GM21360 (cell line): ENCODE data around the gene NT5DC1.
"Not testable (repeated sequence)": the region's sequence is repeated elsewhere in the genome, so short reads cannot be mapped to it uniquely, and the experiment has no call there.

ENCODE experiments used
- ATAC-seq: cut with Tn5 transposase; IDR thresholded peaks from one replicate; pipeline ENCODE4 v1.9.1; 2021; ENCODE audit warnings: mild to moderate bottlenecking, moderate library complexity; ENCODE audit not compliant: unreplicated experiment

Gene NT5DC1

GRCh38 chr6:116271149-116271708, 170.6 kb downstream of the NT5DC1 start:
- no peak for ATAC-seq

DNA sequence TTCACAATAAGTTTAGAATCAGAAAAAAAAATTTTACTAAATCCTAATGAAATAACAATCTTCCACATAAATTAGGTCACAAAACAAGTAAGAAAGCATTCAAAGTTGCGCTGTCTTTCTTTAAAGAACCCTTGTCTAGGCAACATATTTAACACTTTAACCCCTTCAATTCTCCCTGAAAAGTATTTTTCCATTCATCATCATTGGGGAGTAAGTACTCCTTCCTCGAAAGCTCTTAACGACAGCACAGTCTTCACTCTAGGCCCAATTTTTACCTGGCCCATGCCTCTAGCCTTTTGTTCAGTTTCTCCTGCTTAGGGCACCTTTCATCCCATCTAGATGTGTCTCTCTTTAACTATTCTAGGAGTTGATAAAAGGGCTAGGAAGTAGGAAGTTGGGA, 176.5 kb downstream of the NT5DC1 start:
- no peak for ATAC-seq

GRCh38 chr6:116278481-116278829, 177.8 kb downstream of the NT5DC1 start:
- no peak for ATAC-seq

DNA sequence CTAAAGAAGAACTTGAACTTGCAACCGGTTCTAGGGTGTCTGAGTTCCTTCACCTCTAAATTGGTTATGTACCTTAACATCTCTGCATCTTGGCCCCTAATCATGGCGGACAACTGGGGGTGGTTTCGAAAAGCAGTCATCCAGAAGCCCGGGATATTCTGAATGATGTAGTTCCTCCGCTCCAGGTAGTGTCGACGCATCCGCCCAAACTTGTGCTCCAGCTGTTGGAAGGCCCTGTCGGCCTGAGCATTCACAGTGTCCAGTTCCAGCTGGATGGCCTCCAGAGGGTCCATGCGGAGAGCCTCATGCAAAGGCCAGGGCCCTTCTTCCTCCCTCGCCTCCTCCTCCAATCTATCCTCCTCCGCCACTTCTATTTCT, 178.2 kb downstream of the NT5DC1 start:
- ATAC-seq, result no peak

GRCh38 chr6:116279232-116280160, 178.8 kb downstream of the NT5DC1 start, which contains the start of gene TSPYL1:
Gene TSPYL1 (minus strand): TSS chr6:116279930. CDS start chr6:116279830, 100 bp downstream.
- peak; percentile 95 for ATAC-seq

DNA sequence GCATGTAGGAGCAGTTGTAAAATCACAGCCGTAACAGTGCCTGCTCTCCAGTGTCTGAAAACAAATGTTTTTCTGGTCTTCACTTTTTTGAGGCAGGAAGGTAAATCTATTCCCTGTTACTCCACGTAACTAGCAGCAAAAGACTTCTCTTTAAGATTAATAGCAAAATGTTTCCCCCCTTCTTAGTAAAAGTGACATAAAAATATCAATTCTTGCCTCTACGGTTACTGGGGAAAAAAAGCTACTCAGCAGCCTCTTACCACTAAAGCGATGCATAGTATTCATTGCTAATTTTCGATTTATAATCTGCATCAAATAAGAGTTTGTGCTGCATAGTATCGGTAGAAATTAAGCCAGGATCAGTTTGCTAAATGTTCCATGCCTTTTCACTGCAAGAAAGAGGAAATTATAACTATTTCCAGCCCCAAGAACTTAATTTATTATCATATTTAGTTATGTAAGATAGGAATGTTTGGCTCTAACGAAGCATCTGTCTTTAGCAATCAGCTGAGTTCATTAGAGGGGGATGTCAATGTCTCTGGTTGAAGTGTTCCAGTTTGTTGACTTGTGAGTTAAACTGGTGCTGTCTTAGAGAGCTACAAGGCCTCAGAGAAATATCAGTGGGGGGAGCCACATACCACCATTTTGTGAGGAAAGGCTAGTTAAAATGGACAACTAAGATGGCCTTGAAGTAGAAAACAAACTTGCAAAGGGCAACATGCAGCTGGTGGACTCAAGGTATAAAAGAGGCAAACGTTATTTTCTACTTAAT, 179.7 kb downstream of the NT5DC1 start:
- ATAC-seq, result no peak

GRCh38 chr6:116280933-116281316, 180.3 kb downstream of the NT5DC1 start:
- no peak for ATAC-seq

GRCh38 chr6:116282698-116283097, 182.0 kb downstream of the NT5DC1 start:
- ATAC-seq, result no peak

GRCh38 chr6:116283191-116283590, 182.5 kb downstream of the NT5DC1 start:
- ATAC-seq, result no peak

DNA sequence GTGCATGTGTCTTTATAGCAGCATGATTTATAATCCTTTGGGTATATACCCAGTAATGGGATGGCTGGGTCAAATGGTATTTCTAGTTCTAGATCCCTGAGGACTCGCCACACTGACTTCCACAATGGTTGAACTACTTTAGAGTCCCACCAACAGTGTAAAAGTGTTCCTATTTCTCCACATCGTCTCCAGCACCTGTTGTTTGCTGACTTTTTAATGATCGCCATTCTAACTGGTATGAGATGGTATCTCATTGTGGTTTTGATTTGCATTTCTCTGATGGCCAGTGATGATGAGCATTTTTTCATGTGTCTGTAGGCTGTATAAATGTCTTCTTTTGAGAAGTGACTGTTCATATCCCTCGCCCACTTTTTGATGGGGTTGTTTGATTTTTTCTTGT, 184.3 kb downstream of the NT5DC1 start:
- ATAC-seq, result not testable (repeated sequence)

DNA sequence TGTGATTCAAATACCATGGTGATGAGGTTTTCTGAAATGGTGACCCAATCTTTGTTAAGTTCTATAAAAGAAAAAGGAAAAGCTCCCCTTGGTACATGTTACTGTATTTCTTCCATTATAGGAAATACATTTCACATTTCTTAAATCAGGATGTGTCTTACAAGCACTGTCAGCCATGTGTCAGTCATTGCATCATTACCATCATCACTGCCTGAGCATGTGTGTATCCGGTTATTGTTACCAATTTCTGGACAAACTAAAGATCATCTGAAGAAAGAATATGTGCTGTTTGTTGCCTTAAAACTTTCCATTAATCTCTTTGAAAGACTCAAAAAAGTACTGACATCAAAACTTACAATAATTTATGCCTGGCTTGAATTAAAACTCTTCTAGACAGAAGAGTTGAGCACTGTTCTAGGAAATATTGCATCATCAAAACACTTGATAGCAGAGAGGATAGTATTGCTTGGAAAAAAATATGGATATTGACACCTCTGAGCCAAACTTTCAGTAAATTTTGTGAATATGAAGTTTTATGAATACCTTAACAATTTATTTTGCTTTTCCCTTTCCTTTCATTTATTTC, 186.2 kb downstream of the NT5DC1 start:
- no peak for ATAC-seq

DNA sequence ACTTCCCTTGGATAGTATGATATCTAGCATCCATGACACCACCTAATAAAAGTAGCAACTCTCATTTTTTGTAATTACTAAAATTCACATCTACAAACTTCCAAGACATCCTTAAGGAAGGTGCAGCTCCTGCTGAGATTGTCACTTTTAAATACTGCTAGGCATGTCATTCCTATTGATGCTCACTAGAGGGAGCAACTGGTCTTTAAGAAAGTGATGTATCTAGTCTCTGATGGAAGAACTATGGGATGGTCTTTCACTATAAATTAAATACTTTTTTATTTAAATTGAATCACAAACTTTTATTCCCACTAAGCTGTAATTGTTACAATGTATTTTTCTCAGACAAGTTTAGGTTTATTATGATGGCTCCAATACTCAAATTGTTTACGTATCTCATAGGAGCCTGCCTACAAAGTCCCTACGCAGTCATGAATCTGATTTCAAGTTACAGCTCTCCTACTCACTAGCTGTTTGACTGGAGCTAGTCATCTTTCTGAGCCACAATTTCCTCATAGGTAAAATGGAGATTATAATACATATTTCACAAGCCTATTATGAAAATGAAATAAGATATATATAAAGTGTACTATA, 187.1 kb downstream of the NT5DC1 start:
- peak; percentile 70 for ATAC-seq

DNA sequence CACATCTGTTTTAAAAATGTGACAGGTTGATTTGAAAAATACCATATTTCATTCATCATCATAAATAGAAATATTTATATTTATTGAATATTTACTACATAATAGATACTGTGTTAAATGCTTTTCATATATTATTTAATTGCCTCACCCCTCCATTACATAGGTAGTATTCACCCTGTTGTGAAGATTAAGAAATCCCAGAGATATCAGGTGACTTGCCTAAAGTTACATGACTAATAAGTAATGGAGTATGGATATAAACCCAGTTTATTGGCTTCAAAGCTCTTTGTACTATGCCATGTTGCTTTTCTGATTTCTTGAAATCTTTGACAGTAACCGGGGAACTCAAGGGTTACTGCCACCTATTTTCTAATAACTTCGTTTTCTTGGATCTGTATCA, 189.2 kb downstream of the NT5DC1 start:
- no peak for ATAC-seq

GRCh38 chr6:116290799-116291198, 190.1 kb downstream of the NT5DC1 start:
- ATAC-seq, result no peak

GRCh38 chr6:116291701-116292396, 191.2 kb downstream of the NT5DC1 start:
- ATAC-seq, result no peak

- ATAC-seq, result no peak
Measured at GRCh38 chr6:116292553-116292952, 191.9 kb downstream of the NT5DC1 start.

DNA sequence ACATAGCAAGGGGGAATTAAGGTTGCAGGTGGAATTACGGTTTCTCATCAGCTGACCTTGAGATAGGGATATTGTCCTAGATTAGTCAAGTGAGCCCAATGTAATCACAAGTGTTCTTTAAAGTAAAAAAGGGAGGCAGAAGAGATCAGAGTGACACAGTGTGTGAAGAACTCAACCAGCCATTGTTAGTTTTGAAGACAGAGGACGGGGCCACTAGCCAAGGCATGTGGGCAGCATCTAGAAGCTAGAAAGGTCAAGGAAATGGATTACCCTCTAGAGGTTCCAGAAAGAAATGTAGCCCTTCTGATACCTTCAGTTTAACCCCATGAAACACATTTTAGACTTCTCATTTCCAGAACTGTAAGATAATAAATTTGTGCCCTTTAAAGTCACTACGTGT, 197.6 kb downstream of the NT5DC1 start:
- no peak for ATAC-seq

DNA sequence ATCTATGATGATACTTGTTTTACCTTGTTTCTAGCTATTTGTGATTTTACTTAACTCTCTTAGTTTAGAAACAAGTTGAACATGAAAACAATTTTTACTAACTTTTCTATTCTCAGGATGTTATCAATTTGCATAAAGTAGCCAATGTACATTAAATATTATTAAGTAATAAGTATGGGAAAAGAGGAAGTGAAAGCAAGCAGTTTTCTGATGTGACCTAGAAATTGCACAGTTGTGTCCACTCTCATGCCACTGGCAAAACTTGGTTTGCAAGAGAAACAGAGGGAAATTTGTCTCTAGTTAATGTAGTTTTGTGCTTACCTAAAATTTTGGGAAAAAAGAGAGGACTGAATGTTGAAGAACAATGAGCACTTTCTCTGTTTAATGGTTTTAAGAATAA, 198.3 kb downstream of the NT5DC1 start:
- ATAC-seq, result no peak
